Nephron progenitor cell (in vitro differentiated cells): Measurements from ENCODE around the gene GPSM1.

Experiments
- DNase-seq: peaks from one replicate; pipeline ENCODE4 v3.0.0; 2021
- H3K27ac Mint-ChIP-seq: 2 replicates; pipeline ENCODE4 v1.8.0; 2021; ENCODE audit warnings: mild to moderate bottlenecking, moderate library complexity, mixed read lengths
- H3K27me3 Mint-ChIP-seq: 2 replicates; pipeline ENCODE4 v1.8.0; 2021; ENCODE audit warnings: mild to moderate bottlenecking, low read depth, mixed read lengths; ENCODE audit not compliant: poor library complexity
- H3K36me3 Mint-ChIP-seq: 2 replicates; pipeline ENCODE4 v1.8.0; 2021; ENCODE audit warnings: low read depth, mixed read lengths
- H3K4me1 Mint-ChIP-seq: 2 replicates; pipeline ENCODE4 v1.8.0; 2021; ENCODE audit warnings: mixed read lengths
- H3K4me3 Mint-ChIP-seq: 2 replicates; pipeline ENCODE4 v1.8.0; 2021; ENCODE audit warnings: mild to moderate bottlenecking, moderate library complexity, mixed read lengths
- H3K9me3 Mint-ChIP-seq: 2 replicates; pipeline ENCODE4 v1.8.0; 2021; ENCODE audit warnings: mild to moderate bottlenecking, moderate library complexity, mixed read lengths
- TF ChIP-seq, protein P1 (sequence below): fragments of 200-600 bp; sonication (generic); IDR thresholded peaks from 2 replicates; pipeline ENCODE4 v1.5.0; 2021; ENCODE audit warnings: antibody characterized with exemption

Gene GPSM1, protein sequence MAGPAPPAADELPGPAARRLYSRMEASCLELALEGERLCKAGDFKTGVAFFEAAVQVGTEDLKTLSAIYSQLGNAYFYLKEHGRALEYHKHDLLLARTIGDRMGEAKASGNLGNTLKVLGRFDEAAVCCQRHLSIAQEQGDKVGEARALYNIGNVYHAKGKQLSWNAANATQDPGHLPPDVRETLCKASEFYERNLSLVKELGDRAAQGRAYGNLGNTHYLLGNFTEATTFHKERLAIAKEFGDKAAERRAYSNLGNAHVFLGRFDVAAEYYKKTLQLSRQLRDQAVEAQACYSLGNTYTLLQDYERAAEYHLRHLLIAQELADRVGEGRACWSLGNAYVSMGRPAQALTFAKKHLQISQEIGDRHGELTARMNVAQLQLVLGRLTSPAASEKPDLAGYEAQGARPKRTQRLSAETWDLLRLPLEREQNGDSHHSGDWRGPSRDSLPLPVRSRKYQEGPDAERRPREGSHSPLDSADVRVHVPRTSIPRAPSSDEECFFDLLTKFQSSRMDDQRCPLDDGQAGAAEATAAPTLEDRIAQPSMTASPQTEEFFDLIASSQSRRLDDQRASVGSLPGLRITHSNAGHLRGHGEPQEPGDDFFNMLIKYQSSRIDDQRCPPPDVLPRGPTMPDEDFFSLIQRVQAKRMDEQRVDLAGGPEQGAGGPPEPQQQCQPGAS

DNA sequence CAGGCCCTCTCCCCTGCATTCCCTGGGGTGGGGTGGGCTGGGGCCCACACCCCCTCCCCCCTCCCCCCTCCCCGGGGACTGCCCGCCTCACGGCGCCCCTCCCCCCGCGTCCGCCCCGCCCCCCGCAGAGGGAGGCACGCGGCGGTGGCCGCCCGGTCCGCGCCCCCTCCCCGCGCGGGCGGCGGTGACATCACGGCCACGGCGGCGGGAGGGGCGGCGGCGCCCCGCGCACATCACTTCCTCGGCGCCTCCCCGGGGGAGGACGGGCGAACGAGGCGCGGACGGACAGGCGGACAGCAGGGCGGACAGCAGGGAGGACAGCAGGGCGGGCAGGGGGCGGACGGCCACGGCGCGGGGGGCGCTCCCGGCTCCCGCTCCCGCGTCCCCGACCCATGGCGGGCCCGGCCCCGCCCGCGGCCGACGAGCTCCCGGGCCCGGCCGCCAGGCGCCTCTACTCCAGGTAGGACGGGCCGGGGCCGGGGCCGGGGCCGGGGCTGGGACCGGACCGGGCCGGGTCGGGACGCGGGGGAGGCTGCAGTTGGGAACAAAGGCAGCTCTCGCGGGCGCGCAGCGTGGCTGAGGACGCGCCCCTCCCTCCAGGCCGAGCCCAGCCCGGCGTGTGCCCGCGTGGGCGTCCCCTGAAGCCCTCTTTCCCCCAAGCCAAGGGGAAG, at the start of gene GPSM1:
Gene GPSM1, plus strand, starts transcription at position 236 of the 671 bp plus-strand sequence. Its CDS starts 157 bp downstream, at position 393.
- Mint-ChIP-seq H3K36me3 (no peaks in the 10 kb centered on the region), H3K27ac (peak within 1 kb of the TSS; percentile 88), H3K4me1 (peaks cover 56% of the 10 kb centered on the region), H3K4me3 (peak within 1 kb of the TSS; percentile 86), H3K27me3 (peaks cover 5% of the 10 kb centered on the region), H3K9me3 (no peaks in the 10 kb centered on the region)
- TF ChIP-seq, protein P1, sequence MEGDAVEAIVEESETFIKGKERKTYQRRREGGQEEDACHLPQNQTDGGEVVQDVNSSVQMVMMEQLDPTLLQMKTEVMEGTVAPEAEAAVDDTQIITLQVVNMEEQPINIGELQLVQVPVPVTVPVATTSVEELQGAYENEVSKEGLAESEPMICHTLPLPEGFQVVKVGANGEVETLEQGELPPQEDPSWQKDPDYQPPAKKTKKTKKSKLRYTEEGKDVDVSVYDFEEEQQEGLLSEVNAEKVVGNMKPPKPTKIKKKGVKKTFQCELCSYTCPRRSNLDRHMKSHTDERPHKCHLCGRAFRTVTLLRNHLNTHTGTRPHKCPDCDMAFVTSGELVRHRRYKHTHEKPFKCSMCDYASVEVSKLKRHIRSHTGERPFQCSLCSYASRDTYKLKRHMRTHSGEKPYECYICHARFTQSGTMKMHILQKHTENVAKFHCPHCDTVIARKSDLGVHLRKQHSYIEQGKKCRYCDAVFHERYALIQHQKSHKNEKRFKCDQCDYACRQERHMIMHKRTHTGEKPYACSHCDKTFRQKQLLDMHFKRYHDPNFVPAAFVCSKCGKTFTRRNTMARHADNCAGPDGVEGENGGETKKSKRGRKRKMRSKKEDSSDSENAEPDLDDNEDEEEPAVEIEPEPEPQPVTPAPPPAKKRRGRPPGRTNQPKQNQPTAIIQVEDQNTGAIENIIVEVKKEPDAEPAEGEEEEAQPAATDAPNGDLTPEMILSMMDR: no peak
- peak; percentile 70 for DNase-seq

DNA sequence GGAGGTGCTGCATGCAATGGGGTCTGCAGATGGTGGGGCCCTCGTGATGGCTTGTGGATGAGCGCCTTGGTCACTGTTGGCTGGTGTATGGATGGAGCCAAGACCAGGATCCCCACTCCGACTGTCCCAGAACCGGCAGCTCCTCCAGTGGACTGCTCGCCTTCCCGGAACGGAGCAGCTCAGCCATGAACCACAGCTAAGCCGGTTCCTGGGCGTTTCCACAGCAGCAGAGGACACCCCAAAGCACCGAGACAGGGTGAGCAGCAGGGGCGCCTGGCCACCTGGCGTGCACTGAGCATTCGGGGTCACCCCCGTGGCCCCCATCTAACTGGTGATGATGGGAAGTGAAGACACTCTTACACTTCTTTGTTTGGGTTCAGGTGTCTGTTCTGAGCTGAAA, 49.6 kb upstream of the GPSM1 start:
- peaks cover 47% of the 10 kb centered on the region for H3K27me3 Mint-ChIP-seq
- no peak for DNase-seq
- no peaks in the 10 kb centered on the region for H3K4me1 Mint-ChIP-seq
- TF ChIP-seq, protein P1: no peak
- no peaks in the 10 kb centered on the region for H3K36me3 Mint-ChIP-seq
- H3K27ac Mint-ChIP-seq: no peak overlapping the region
- no peak overlapping the region for H3K4me3 Mint-ChIP-seq
- H3K9me3 Mint-ChIP-seq: peaks cover 12% of the 10 kb centered on the region

GRCh38 chr9:136278221-136278620, 49.1 kb upstream of the GPSM1 start:
- Mint-ChIP-seq H3K4me3 (no peak overlapping the region), H3K36me3 (no peaks in the 10 kb centered on the region), H3K27ac (no peak overlapping the region), H3K27me3 (peaks cover 43% of the 10 kb centered on the region), H3K4me1 (no peaks in the 10 kb centered on the region), H3K9me3 (peaks cover 12% of the 10 kb centered on the region)
- TF ChIP-seq, protein P1: no peak
- no peak for DNase-seq

- no peaks in the 10 kb centered on the region for H3K4me1 Mint-ChIP-seq
- peaks cover 36% of the 10 kb centered on the region for H3K27me3 Mint-ChIP-seq
- no peaks in the 10 kb centered on the region for H3K36me3 Mint-ChIP-seq
- no peak overlapping the region for H3K27ac Mint-ChIP-seq
- TF ChIP-seq, protein P1: no peak
- H3K9me3 Mint-ChIP-seq: peaks cover 12% of the 10 kb centered on the region
- no peak overlapping the region for H3K4me3 Mint-ChIP-seq
- no peak for DNase-seq
Observed at GRCh38 chr9:136278894-136279293, 48.4 kb upstream of the GPSM1 start.

DNA sequence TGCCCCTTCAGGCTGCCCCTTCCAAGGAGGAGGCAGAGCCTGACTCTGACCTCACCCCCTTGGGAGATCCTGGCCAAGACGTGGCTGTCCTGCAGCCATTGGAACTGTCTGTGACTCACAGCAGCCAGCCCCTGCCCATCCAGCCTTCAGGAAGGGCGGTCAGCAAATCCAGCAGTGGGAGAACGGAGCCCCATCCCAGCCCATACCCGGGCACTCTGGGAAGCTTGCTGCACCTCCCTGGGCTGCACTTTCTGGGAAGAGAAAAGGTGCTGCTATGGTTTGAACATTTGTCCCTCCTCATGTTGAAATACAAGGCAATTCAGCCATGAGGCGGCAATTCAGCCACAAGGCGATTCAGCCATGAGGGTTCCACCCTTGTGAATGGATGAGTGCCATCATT, 47.9 kb upstream of the GPSM1 start:
- Mint-ChIP-seq H3K4me1 (no peaks in the 10 kb centered on the region), H3K4me3 (no peak overlapping the region), H3K27ac (no peak overlapping the region), H3K27me3 (peaks cover 34% of the 10 kb centered on the region), H3K9me3 (peaks cover 12% of the 10 kb centered on the region), H3K36me3 (no peaks in the 10 kb centered on the region)
- no peak for DNase-seq
- TF ChIP-seq, protein P1: no peak
